Neuronal stem cell (in vitro differentiated cells): ENCODE results near the gene RNU1-2.
A peak's percentile ranks its signal among the peaks of the same experiment; 100 is the strongest.
"Not testable (repeated sequence)": the region's sequence is repeated elsewhere in the genome, so short reads cannot be mapped to it uniquely, and the experiment has no call there.

Source experiments
- DNase-seq: peaks from one replicate; pipeline ENCODE4 v3.0.0-alpha.2; 2013; ENCODE audit warnings: low spot score
- H2AFZ ChIP-seq: one replicate; pipeline ENCODE4 v1.6.1; 2013; ENCODE audit warnings: mild to moderate bottlenecking, low read length, inconsistent platforms
- H2AK5ac ChIP-seq: 2 replicates; pipeline ENCODE4 v1.6.1; 2013; ENCODE audit warnings: low read depth, mild to moderate bottlenecking, inconsistent platforms, low read length, moderate library complexity, mixed read lengths
- H2BK120ac ChIP-seq: 2 replicates; pipeline ENCODE4 v1.6.1; 2013; ENCODE audit warnings: low read depth, mild to moderate bottlenecking, inconsistent platforms, low read length, moderate library complexity, mixed read lengths
- H2BK12ac ChIP-seq: one replicate; pipeline ENCODE4 v1.6.1; 2013; ENCODE audit warnings: low read length, inconsistent platforms
- H2BK15ac ChIP-seq: 2 replicates; pipeline ENCODE4 v1.6.1; 2013; ENCODE audit warnings: mild to moderate bottlenecking, low read length, inconsistent platforms, mixed read lengths
- H2BK5ac ChIP-seq: one replicate; pipeline ENCODE4 v1.6.1; 2013; ENCODE audit warnings: inconsistent platforms, mild to moderate bottlenecking, low read length, moderate library complexity
- H3K14ac ChIP-seq: one replicate; pipeline ENCODE4 v1.6.1; 2013; ENCODE audit warnings: low read length, inconsistent platforms
- H3K18ac ChIP-seq: 2 replicates; pipeline ENCODE4 v1.6.1; 2013; ENCODE audit warnings: low read length, inconsistent platforms
- H3K23ac ChIP-seq: 2 replicates; pipeline ENCODE4 v1.6.1; 2013; ENCODE audit warnings: low read depth, mild to moderate bottlenecking, mixed read lengths, low read length, inconsistent platforms; ENCODE audit not compliant: poor library complexity
- H3K27ac ChIP-seq: replicated peaks from 3 replicates; pipeline ENCODE4 v1.5.1; 2013; ENCODE audit warnings: low read length, inconsistent platforms
- H3K27me3 ChIP-seq, 3 experiments: 2 replicates each; pipeline ENCODE4 v1.6.1; 2013; ENCODE audit warnings: low read length in 3 of 3, mild to moderate bottlenecking in 2 of 3, inconsistent platforms in 1 of 3, low read depth in 1 of 3, mixed read lengths in 1 of 3, moderate library complexity in 1 of 3; ENCODE audit not compliant: control insufficient read depth in 3 of 3, insufficient read depth in 3 of 3
- H3K36me3 ChIP-seq, 2 donors: replicated peaks in 1 of 2; 2 replicates each; pipeline ENCODE4 v1.6.1; 2013; ENCODE audit warnings: low read length in 2 of 2; ENCODE audit not compliant: control insufficient read depth in 2 of 2, insufficient read depth in 2 of 2
- H3K4ac ChIP-seq: 2 replicates; pipeline ENCODE4 v1.6.1; 2013; ENCODE audit warnings: inconsistent platforms, mild to moderate bottlenecking, low read length, moderate library complexity
- H3K4me1 ChIP-seq, 2 donors: 1 replicate in 1 of 2; 2 replicates in 1 of 2; pipeline ENCODE4 v1.6.1; 2013; ENCODE audit warnings: low read length in 2 of 2, low read depth in 1 of 2; ENCODE audit not compliant: control insufficient read depth in 2 of 2, insufficient read depth in 1 of 2
- H3K4me2 ChIP-seq: one replicate; pipeline ENCODE4 v1.6.1; 2013; ENCODE audit warnings: mild to moderate bottlenecking, low read length, inconsistent platforms; ENCODE audit not compliant: insufficient read depth, poor library complexity, severe bottlenecking
- H3K4me3 ChIP-seq, 2 donors: 2 replicates each; pipeline ENCODE4 v1.5.1; 2013; ENCODE audit warnings: low read length in 2 of 2, mild to moderate bottlenecking in 2 of 2, inconsistent platforms in 1 of 2, moderate library complexity in 1 of 2
- H3K79me1 ChIP-seq: one replicate; pipeline ENCODE4 v1.6.1; 2013; ENCODE audit warnings: low read depth, mild to moderate bottlenecking, inconsistent platforms, low read length, moderate library complexity
- H3K9ac ChIP-seq: one replicate; pipeline ENCODE4 v1.6.1; 2013; ENCODE audit warnings: mild to moderate bottlenecking, low read depth, low read length, inconsistent platforms; ENCODE audit not compliant: poor library complexity
- H3K9me3 ChIP-seq, 2 donors: replicated peaks in 1 of 2; 2 replicates each; pipeline versions ENCODE3 to v1.6.1; 2013; ENCODE audit warnings: low read length in 2 of 2, mild to moderate bottlenecking in 2 of 2, inconsistent platforms in 1 of 2, low read depth in 1 of 2, mixed read lengths in 1 of 2, moderate library complexity in 1 of 2; ENCODE audit not compliant: control insufficient read depth in 2 of 2, insufficient read depth in 1 of 2
- H4K8ac ChIP-seq: one replicate; pipeline ENCODE4 v1.6.1; 2013; ENCODE audit warnings: low read depth, mild to moderate bottlenecking, inconsistent platforms, low read length, moderate library complexity
- H4K91ac ChIP-seq: one replicate; pipeline ENCODE4 v1.6.1; 2013; ENCODE audit warnings: low read length, low read depth, mild to moderate bottlenecking, inconsistent platforms; ENCODE audit not compliant: poor library complexity
- WGBS, 2 donors: extraction: QIAGEN DNeasy Blood & Tissue Kit; methylation state at CpG; one replicate each; pipeline ENCODE4 v1.1.7; 2013; ENCODE audit warnings: missing lambda C conversion rate in 2 of 2, mixed read lengths in 1 of 2; ENCODE audit not compliant: insufficient read length in 2 of 2, insufficient replicate concordance in 1 of 2; ENCODE audit errors: extremely low coverage in 2 of 2; 5-methylcytosine and 5-hydroxymethylcytosine counted together

RNU1-2 gene

GRCh38 chr1:16938351-16939321 is 42.9 kb downstream of the RNU1-2 start:
- Histone ChIP-seq H2BK15ac (no peak overlapping the region), H2AK5ac (peak overlapping the region; percentile 84), H3K4me3 (no peak overlapping the region), H4K91ac (no peak overlapping the region), H3K9me3 (no peaks in the 10 kb centered on the region), H3K18ac (peak overlapping the region; percentile 87), H3K4me1 (peaks cover 0 to 3% of the 10 kb centered on the region in 2 donors), H2BK5ac (peak overlapping the region; percentile 75), H3K23ac (peak overlapping the region; percentile 89), H3K79me1 (no peaks in the 10 kb centered on the region), H3K4me2 (peak overlapping the region; percentile 18), H3K27ac (no peak overlapping the region), H4K8ac (no peak overlapping the region), H3K4ac (no peak overlapping the region), H2BK120ac (no peak overlapping the region), H3K9ac (peak overlapping the region; percentile 86), H2BK12ac (peak overlapping the region; percentile 3), H3K14ac (no peak overlapping the region), H2AFZ (no peak overlapping the region), H3K36me3 (peaks cover 34 to 49% of the 10 kb centered on the region in 2 donors), H3K27me3 (no peaks in the 10 kb centered on the region)
- WGBS, 2 donors: no CpG with 5 or more reads among the region's 51 CpGs
- no peak for DNase-seq

GRCh38 chr1:16939386-16940180 is 43.8 kb downstream of the RNU1-2 start:
- H3K4ac ChIP-seq, H3K4me3 ChIP-seq, H3K9me3 ChIP-seq, DNase-seq, H2BK15ac ChIP-seq, H2BK5ac ChIP-seq, H2BK12ac ChIP-seq, H4K8ac ChIP-seq, H2AFZ ChIP-seq, H3K14ac ChIP-seq, H3K23ac ChIP-seq, H2AK5ac ChIP-seq, H3K79me1 ChIP-seq, H3K4me2 ChIP-seq, H3K27me3 ChIP-seq, H2BK120ac ChIP-seq, H4K91ac ChIP-seq, H3K4me1 ChIP-seq: not testable (repeated sequence)
- Histone ChIP-seq H3K18ac (peak overlapping the region; percentile 76), H3K9ac (peak overlapping the region; percentile 21), H3K36me3 (peaks cover 39 to 49% of the 10 kb centered on the region in 2 donors), H3K27ac (peak overlapping the region; percentile 6)
- no CpG with 5 or more reads among the region's 32 CpGs for WGBS, 2 donors

GRCh38 chr1:16944038-16944437 is 48.3 kb downstream of the RNU1-2 start:
- Histone ChIP-seq H2BK15ac (no peak overlapping the region), H3K27ac (no peak overlapping the region), H3K18ac (no peak overlapping the region), H3K4ac (no peak overlapping the region), H3K9ac (no peak overlapping the region), H3K14ac (no peak overlapping the region), H2AK5ac (no peak overlapping the region), H3K36me3 (peaks cover 29 to 45% of the 10 kb centered on the region in 2 donors), H2BK120ac (no peak overlapping the region), H3K23ac (no peak overlapping the region), H3K79me1 (peaks cover 2% of the 10 kb centered on the region), H2AFZ (no peak overlapping the region), H3K4me2 (no peak overlapping the region), H2BK12ac (no peak overlapping the region), H3K27me3 (no peaks in the 10 kb centered on the region), H4K91ac (no peak overlapping the region), H3K4me3 (no peak overlapping the region), H2BK5ac (no peak overlapping the region), H4K8ac (no peak overlapping the region), H3K9me3 (no peaks in the 10 kb centered on the region), H3K4me1 (no peaks in the 10 kb centered on the region)
- whole genome bisulfite sequencing, 2 donors: no CpG with 5 or more reads among the region's 19 CpGs
- DNase-seq: no peak

- not testable (repeated sequence) for H2AFZ ChIP-seq, H3K27ac ChIP-seq, H3K23ac ChIP-seq, DNase-seq, H3K9ac ChIP-seq, H3K18ac ChIP-seq, H2BK12ac ChIP-seq, H3K4me2 ChIP-seq, H3K4ac ChIP-seq, H3K4me3 ChIP-seq, H3K9me3 ChIP-seq, H3K4me1 ChIP-seq, H4K8ac ChIP-seq, H3K14ac ChIP-seq, H2AK5ac ChIP-seq, H2BK120ac ChIP-seq, H2BK5ac ChIP-seq, H4K91ac ChIP-seq, H3K79me1 ChIP-seq, H2BK15ac ChIP-seq, H3K27me3 ChIP-seq
- no CpG with 5 or more reads among the region's 9 CpGs for WGBS, 2 donors
- peaks cover 26 to 41% of the 10 kb centered on the region in 2 donors for H3K36me3 ChIP-seq
These were observed 49.7 kb downstream of the RNU1-2 start for GRCh38 chr1:16945512-16945911.
